GM12878 (cell line): ENCODE results near the gene IFI30. TPM values are rescaled to one million over a fixed set of nuclear protein-coding genes. Genes with fewer than 3 reads are reported as not detected.

Experiments
- ATAC-seq: fragments of 200-7000 bp; cut with Tn5 transposase; 3 replicates; pipeline ENCODE4 v1.9.1; 2020; ENCODE audit warnings: mild to moderate bottlenecking, moderate library complexity
- BruUV-seq: library from RNA; stranded (reverse); fragments of 400-500 nt; replicated peaks from 2 replicates; lab custom pipeline; 2021; lab: Mats Ljungman, UMichigan
- CTCF ChIA-PET: fragments of 300-600 bp; sonication (Branson Sonifier 250); formaldehyde crosslinking; extraction: SDS; loops from one replicate; lab custom pipeline; 2021; ENCODE audit warnings: inconsistent platforms; lab: Yijun Ruan, JAX
- POLR2A ChIA-PET: fragments of 350-600 bp; formaldehyde crosslinking; extraction: SDS; loops from one replicate; lab custom pipeline; 2021; ENCODE audit warnings: inconsistent platforms; lab: Charles Lee
- RAD21 ChIA-PET: fragments of 300-600 bp; sonication (Branson Sonifier 250); formaldehyde crosslinking; loops from one replicate; lab custom pipeline; 2023; ENCODE audit warnings: antibody characterized with exemption; ENCODE audit not compliant: unreplicated experiment; lab: Charles Lee
- SMC1A ChIA-PET: fragments of 300-600 bp; sonication (Branson Sonifier 250); formaldehyde crosslinking; loops from one replicate; lab custom pipeline; 2023; ENCODE audit not compliant: unreplicated experiment, uncharacterized antibody; lab: Charles Lee
- DNase-seq: peaks from one replicate; pipeline ENCODE4 v3.0.0-alpha.2; 2011; ENCODE audit warnings: low read depth, low spot score
- FAIRE-seq: peaks from 3 replicates; lab custom pipeline; 2011; peaks lifted over from hg19 to GRCh38; lab: Jason Lieb, UNC
- H2AFZ ChIP-seq: 2 replicates; pipeline ENCODE4 v1.6.0; 2011; ENCODE audit warnings: low read depth, low read length, control low read depth; ENCODE audit not compliant: control insufficient read depth
- H3K27ac ChIP-seq: 2 replicates; pipeline ENCODE4 v1.5.1; 2011; ENCODE audit warnings: control low read depth; ENCODE audit not compliant: control insufficient read depth, insufficient read depth
- H3K27me3 ChIP-seq, 2 experiments: replicated peaks in 1 of 2; 2 replicates each; pipeline versions ENCODE4 v1.6.0 to v1.6.1; 2011; ENCODE audit warnings: low read length in 1 of 2; ENCODE audit not compliant: control insufficient read depth in 2 of 2, insufficient read depth in 2 of 2
- H3K36me3 ChIP-seq, 2 experiments: 2 replicates each; pipeline ENCODE4 v1.5.1; 2011; ENCODE audit warnings: low read length in 1 of 2; ENCODE audit not compliant: control insufficient read depth in 2 of 2, insufficient read depth in 2 of 2
- H3K4me1 ChIP-seq: 2 replicates; pipeline ENCODE4 v1.6.1; 2011; ENCODE audit warnings: mild to moderate bottlenecking, low read length, moderate library complexity, mixed read lengths; ENCODE audit not compliant: control insufficient read depth, insufficient read depth
- H3K4me2 ChIP-seq: 2 replicates; pipeline ENCODE4 v1.6.0; 2011; ENCODE audit warnings: control low read depth; ENCODE audit not compliant: control insufficient read depth, insufficient read depth
- H3K4me3 ChIP-seq: fragments of 200-600 bp; sonication (generic); 2 replicates; pipeline ENCODE4 v1.5.1; 2016
- H3K79me2 ChIP-seq: 2 replicates; pipeline ENCODE4 v1.6.0; 2011; ENCODE audit warnings: low read length; ENCODE audit not compliant: control insufficient read depth, insufficient read depth
- H3K9ac ChIP-seq: 2 replicates; pipeline ENCODE4 v1.8.0; 2011; ENCODE audit warnings: low read length, control low read depth, mixed read lengths; ENCODE audit not compliant: control insufficient read depth, insufficient read depth
- H3K9me3 ChIP-seq: replicated peaks from 3 replicates; pipeline ENCODE4 v1.5.1; 2011; ENCODE audit warnings: mild to moderate bottlenecking, low read length; ENCODE audit not compliant: control insufficient read depth, insufficient read depth
- H4K20me1 ChIP-seq: 2 replicates; pipeline ENCODE4 v1.6.0; 2011; ENCODE audit not compliant: control insufficient read depth, insufficient read depth
- CBX5 ChIP-seq: sonication (generic); IDR thresholded peaks from 2 replicates; pipeline ENCODE4 v1.6.1; 2016; ENCODE audit warnings: low read depth, moderate library complexity, mild to moderate bottlenecking, inconsistent platforms
- CEBPB ChIP-seq, 2 experiments: fragments of 150-350 bp in 1 of 2; IDR thresholded peaks; 2 replicates each; pipeline ENCODE4 v1.6.1; 2012 to 2014; ENCODE audit warnings: low read depth in 2 of 2, low read length in 2 of 2, borderline replicate concordance in 1 of 2, inconsistent platforms in 1 of 2
- GABPA ChIP-seq: IDR thresholded peaks from 2 replicates; pipeline ENCODE4 v1.6.1; 2014; ENCODE audit warnings: antibody characterized with exemption, low read depth, mild to moderate bottlenecking, inconsistent platforms
- HDAC2 ChIP-seq: fragments of 200-600 bp; sonication (generic); IDR thresholded peaks from 2 replicates; pipeline ENCODE4 v1.6.1; 2017
- HDGF ChIP-seq: fragments of 450-650 bp; IDR thresholded peaks from 2 replicates; pipeline ENCODE4 v1.6.1; 2016; ENCODE audit warnings: antibody characterized with exemption
- NFYA ChIP-seq: IDR thresholded peaks from 2 replicates; pipeline ENCODE4 v1.6.1; 2011; ENCODE audit warnings: low read depth, mild to moderate bottlenecking, low read length, improper control_type of control experiment, borderline replicate concordance
- NRF1 ChIP-seq: conservative IDR thresholded peaks from 2 replicates; pipeline ENCODE4 v1.6.1; 2011; ENCODE audit warnings: mild to moderate bottlenecking, low read depth, low read length, improper control_type of control experiment
- PAX8 ChIP-seq: fragments of 450-650 bp; IDR thresholded peaks from 2 replicates; pipeline ENCODE4 v1.6.1; 2017; ENCODE audit warnings: mild to moderate bottlenecking, moderate library complexity
- POLR2A ChIP-seq: IDR thresholded peaks from 2 replicates; pipeline ENCODE4 v1.6.1; 2011; ENCODE audit warnings: low read depth, mild to moderate bottlenecking, low read length
- RB1 ChIP-seq: fragments of 450-650 bp; formaldehyde crosslinking; IDR thresholded peaks from 2 replicates; pipeline ENCODE4 v1.6.1; 2017; ENCODE audit warnings: mild to moderate bottlenecking, borderline replicate concordance
- TCF12 ChIP-seq: IDR thresholded peaks from 2 replicates; pipeline ENCODE4 v1.6.1; 2011; ENCODE audit warnings: low read depth, mild to moderate bottlenecking, low read length
- ZBED1 ChIP-seq: IDR thresholded peaks from 2 replicates; pipeline ENCODE4 v1.6.1; 2016; ENCODE audit warnings: borderline replicate concordance
- ZNF592 ChIP-seq: fragments of 450-650 bp; IDR thresholded peaks from 2 replicates; pipeline ENCODE4 v1.6.1; 2017; ENCODE audit warnings: mild to moderate bottlenecking, moderate library complexity
- WGBS: methylation state at CpG from one replicate; pipeline ENCODE4 v1.1.6; 2016; ENCODE audit warnings: low lambda C conversion rate; ENCODE audit not compliant: insufficient replicate concordance, insufficient coverage; ENCODE audit errors: missing lambda C conversion rate; 5-methylcytosine and 5-hydroxymethylcytosine counted together
- in situ Hi-C: fragments of 300-500 bp; cut with MboI; formaldehyde crosslinking; loops from 9 replicates; pipeline ENCODE4 v1.14.3; 2018; ENCODE audit warnings: mixed read lengths
- intact Hi-C: fragments of 100-400 bp; cut with micrococcal nuclease; formaldehyde crosslinking; loops from one replicate; pipeline ENCODE4 v1.14.2; 2022; ENCODE audit not compliant: unreplicated experiment
- polyA plus RNA-seq, 11 experiments: library from polyadenylated mRNA; depleted of rRNA in 4 of 11; unstranded in 6 of 11; stranded (reverse) in 5 of 11; fragments of >200 nt; fragmentation: Nextera tagmentation in 4 of 11; fragmentation: Illumina TruSeq in 1 of 11; extraction: Ambion mirVana in 4 of 11; extraction: Trizol in 1 of 11; gene quantifications; 1 replicate in 1 of 11; 2 replicates in 10 of 11; pipeline versions ENCODE4 v1.2.1 to v1.2.3, GENCODE V29; 2011 to 2016; ENCODE audit warnings: inconsistent platforms in 2 of 11, missing spikeins in 2 of 11, low read depth in 1 of 11
- total RNA-seq, 4 experiments: library from RNA; depleted of rRNA in 3 of 4; stranded (reverse); fragments of >200 nt in 3 of 4; fragmentation: Illumina TruSeq in 1 of 4; extraction: Trizol in 1 of 4; gene quantifications; 2 replicates each; pipeline versions ENCODE4 v1.2.1 to v1.2.3, GENCODE V29; 2013 to 2021
- TF ChIP-seq, protein P1 (sequence below): fragments of 450-650 bp; conservative IDR thresholded peaks from 2 replicates; pipeline ENCODE4 v1.6.1; 2017; ENCODE audit warnings: mild to moderate bottlenecking, moderate library complexity
- TF ChIP-seq, protein P2 (sequence below): IDR thresholded peaks from 2 replicates; pipeline ENCODE4 v1.6.1; 2012; ENCODE audit warnings: low read depth, low read length, improper control_type of control experiment

The IFI30 gene
- total and polyA plus RNA-seq, 10 of the 15 experiments (the other 5 are each of a cell fraction or from before 2014, with no cell fraction given): 221 to 1,112 (median 451) TPM

DNA sequence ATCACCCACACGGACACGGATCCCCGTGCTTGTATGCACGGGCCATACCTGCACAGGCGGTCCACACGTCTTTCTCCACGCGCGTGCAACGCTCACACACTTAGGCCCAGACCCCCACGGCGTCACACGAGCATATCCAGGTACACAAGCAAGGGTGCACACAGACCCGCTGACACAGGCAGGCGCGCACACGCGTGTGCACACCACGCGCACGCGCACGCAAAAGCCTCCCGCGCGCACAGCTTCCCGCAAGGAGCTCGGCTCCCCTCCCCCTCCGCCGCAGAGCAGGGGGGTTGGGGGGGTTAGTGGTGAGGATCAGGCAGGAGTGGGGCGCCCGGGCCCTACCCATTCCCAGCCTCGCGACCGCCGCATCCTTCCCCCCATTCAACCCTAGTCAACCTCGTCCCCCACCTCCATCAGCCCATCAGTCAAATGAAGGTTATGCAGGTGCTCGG, 29.8 kb downstream of the IFI30 start (continued):
- TF ChIP-seq PAX8: peak; percentile 89; the same call in 1 of the 2 replicates
- TF ChIP-seq POLR2A: no peak; the same call in 1 of the 2 replicates
- TF ChIP-seq, protein P1, sequence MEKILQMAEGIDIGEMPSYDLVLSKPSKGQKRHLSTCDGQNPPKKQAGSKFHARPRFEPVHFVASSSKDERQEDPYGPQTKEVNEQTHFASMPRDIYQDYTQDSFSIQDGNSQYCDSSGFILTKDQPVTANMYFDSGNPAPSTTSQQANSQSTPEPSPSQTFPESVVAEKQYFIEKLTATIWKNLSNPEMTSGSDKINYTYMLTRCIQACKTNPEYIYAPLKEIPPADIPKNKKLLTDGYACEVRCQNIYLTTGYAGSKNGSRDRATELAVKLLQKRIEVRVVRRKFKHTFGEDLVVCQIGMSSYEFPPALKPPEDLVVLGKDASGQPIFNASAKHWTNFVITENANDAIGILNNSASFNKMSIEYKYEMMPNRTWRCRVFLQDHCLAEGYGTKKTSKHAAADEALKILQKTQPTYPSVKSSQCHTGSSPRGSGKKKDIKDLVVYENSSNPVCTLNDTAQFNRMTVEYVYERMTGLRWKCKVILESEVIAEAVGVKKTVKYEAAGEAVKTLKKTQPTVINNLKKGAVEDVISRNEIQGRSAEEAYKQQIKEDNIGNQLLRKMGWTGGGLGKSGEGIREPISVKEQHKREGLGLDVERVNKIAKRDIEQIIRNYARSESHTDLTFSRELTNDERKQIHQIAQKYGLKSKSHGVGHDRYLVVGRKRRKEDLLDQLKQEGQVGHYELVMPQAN: 0 out of 2 replicates have a peak, but pooled peaks have one; percentile 64
- TF ChIP-seq CBX5: no peak
- TF ChIP-seq NRF1: 0 out of 2 replicates have a peak, but pooled peaks have one; percentile 20

DNA sequence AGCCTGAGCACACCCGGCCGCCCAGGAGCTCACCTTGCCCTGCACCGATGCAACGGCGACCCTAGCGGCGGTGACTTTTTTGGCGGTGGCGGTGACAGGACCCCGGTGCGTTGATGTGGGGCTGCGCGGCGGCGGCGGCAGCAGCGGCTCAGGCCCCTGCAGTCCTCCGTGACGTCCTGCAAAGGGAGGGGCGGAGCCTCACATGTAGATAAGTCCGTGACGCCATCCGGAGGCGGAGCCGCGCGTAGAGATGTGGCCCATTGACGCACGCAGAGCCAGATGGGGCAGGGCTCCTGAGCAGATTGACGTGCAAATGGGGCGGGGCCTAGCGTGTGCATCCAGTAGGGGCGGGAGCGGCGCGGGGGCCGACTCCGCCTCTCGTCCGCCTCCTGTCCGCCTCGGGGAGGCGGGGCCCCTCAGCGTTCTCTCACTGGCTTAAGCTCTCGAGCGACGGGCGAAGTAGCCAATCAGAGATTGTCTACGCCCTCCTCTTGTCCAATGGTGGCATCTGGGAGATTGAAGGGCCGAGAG, 30.3 kb downstream of the IFI30 start, which contains the start of gene RAB3A:
Gene RAB3A, minus strand, starts transcription at position 180 of the 531 bp plus-strand sequence. CDS start 1,302 bp downstream, outside the sequence.
- Histone ChIP-seq H3K27ac (peak within 1 kb of the TSS; percentile 68), H3K9ac (peak within 1 kb of the TSS; percentile 84), H3K4me3 (peak within 1 kb of the TSS; percentile 86), H2AFZ (peak within 1 kb of the TSS; percentile 84), H3K79me2 (peaks cover 9% of the 10 kb centered on the region), H3K9me3 (no peaks in the 10 kb centered on the region), H3K4me1 (peaks cover 6% of the 10 kb centered on the region), H3K27me3 (no peaks in the 10 kb centered on the region), H3K4me2 (peak within 1 kb of the TSS; percentile 62), H4K20me1 (no peaks in the 10 kb centered on the region), H3K36me3 (peaks cover 0 to 5% of the 10 kb centered on the region in 2 experiments; a peak in 2 of 4 replicates)
- RAD21 ChIA-PET: interaction anchor here (0.8 to 8.1 kb wide), 17 partner anchors 12 to 216 kb away, joined by 3 to 175 read pairs (median 5); partner anchors contain the start of genes JUND, MPV17L2, PIK3R2 and SSBP4
- POLR2A ChIA-PET: interaction anchor here (1.0 to 3.4 kb wide), 13 partner anchors 9 to 118 kb away, joined by 3 to 29 read pairs (median 7); partner anchors contain the start of genes JUND, LSM4 and MPV17L2
- peak; percentile 99 for DNase-seq
- peak; percentile 97 for FAIRE-seq
- WGBS: under 1% methylated on average over 50 of the region's 50 CpGs
- no TSS peak for BruUV-seq
- in situ Hi-C loops: no loop called here
- SMC1A ChIA-PET: interaction anchor here (0.9 to 9.5 kb wide), 14 partner anchors 10 to 207 kb away, joined by 3 to 121 read pairs (median 4); partner anchors contain the start of gene MPV17L2
- intact Hi-C loops: loop anchor here (10.0 kb wide), 1 partner anchor 211 kb away; the partner anchor contains the start of gene SSBP4
- peak; percentile 97 for ATAC-seq
- CTCF ChIA-PET: interaction anchor here (0.8 to 11.7 kb wide), 10 partner anchors 11 to 207 kb away, joined by 3 to 213 read pairs (median 10); partner anchors contain the start of gene MPV17L2
- TF ChIP-seq, protein P2, sequence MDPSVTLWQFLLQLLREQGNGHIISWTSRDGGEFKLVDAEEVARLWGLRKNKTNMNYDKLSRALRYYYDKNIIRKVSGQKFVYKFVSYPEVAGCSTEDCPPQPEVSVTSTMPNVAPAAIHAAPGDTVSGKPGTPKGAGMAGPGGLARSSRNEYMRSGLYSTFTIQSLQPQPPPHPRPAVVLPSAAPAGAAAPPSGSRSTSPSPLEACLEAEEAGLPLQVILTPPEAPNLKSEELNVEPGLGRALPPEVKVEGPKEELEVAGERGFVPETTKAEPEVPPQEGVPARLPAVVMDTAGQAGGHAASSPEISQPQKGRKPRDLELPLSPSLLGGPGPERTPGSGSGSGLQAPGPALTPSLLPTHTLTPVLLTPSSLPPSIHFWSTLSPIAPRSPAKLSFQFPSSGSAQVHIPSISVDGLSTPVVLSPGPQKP: no peak
- TF ChIP-seq ZBED1 (no peak), CBX5 (no peak), CEBPB (IDR thresholded peaks at IDR 0.05; ENCODE audit: borderline replicate concordance in 1 of 2, low read depth in 2 of 2, low read length in 2 of 2) (no peak), NFYA (peak; percentile 91), HDAC2 (no peak), HDGF (peak; percentile 99), TCF12 (no peak), ZNF592 (no peak), RB1 (0 out of 2 replicates have a peak, but pooled peaks have one; percentile 31), GABPA (no peak)
